AG09309 (cell line): ENCODE results near the gene BCOR.

Experiments
- DNase-seq: peaks from one replicate; pipeline ENCODE4 v3.0.0-alpha.2; 2010; ENCODE audit warnings: low read depth
- H3K4me3 ChIP-seq: 2 replicates; pipeline ENCODE4 v1.5.1; 2011; ENCODE audit warnings: mild to moderate bottlenecking, low read depth, low read length, moderate library complexity; ENCODE audit not compliant: control insufficient read depth
- CTCF ChIP-seq: IDR thresholded peaks from 2 replicates; pipeline ENCODE4 v1.5.1; 2011; ENCODE audit warnings: mild to moderate bottlenecking, low read depth, low read length, inconsistent platforms; ENCODE audit not compliant: insufficient read depth, control insufficient read depth; ENCODE audit errors: missing control alignments

Gene BCOR

GRCh38 chrX:40094041-40094899, 3.5 kb downstream of the BCOR start:
- peak overlapping the region; percentile 61 for H3K4me3 ChIP-seq
- no peak for TF ChIP-seq CTCF
- no peak for DNase-seq

GRCh38 chrX:40093586-40093985, 4.2 kb downstream of the BCOR start:
- DNase-seq: no peak
- H3K4me3 ChIP-seq: no peak overlapping the region; the same call in 1 of the 2 replicates
- TF ChIP-seq CTCF: no peak

- TF ChIP-seq CTCF: no peak
- no peak for DNase-seq
- no peak overlapping the region for H3K4me3 ChIP-seq
Observed at GRCh38 chrX:40092808-40093435, 4.8 kb downstream of the BCOR start.

- H3K4me3 ChIP-seq: no peak overlapping the region
- no peak for DNase-seq
- no peak for TF ChIP-seq CTCF
Observed at GRCh38 chrX:40091691-40092421, 5.9 kb downstream of the BCOR start.

GRCh38 chrX:40090961-40091360, 6.8 kb downstream of the BCOR start:
- no peak for TF ChIP-seq CTCF
- no peak for DNase-seq
- H3K4me3 ChIP-seq: no peak overlapping the region

- no peak for DNase-seq
- peak overlapping the region; percentile 25 for H3K4me3 ChIP-seq
- no peak for TF ChIP-seq CTCF
Observed at GRCh38 chrX:40090050-40090804, 7.5 kb downstream of the BCOR start.
